ENCODE results near the gene RBM39.

- TF ChIP-seq CTCF (IDR thresholded peaks at IDR 0.05), result no peak
- TF ChIP-seq ZFX (IDR thresholded peaks at IDR 0.05; ENCODE audit: borderline replicate concordance), result no peak
These were observed 72.4 kb downstream of the RBM39 start for GRCh38 chr20:35669681-35670080.
